Adrenal gland (tissue), 12 donors: ENCODE measurements around the gene BCAT1. TPM values are rescaled to one million over a fixed set of nuclear protein-coding genes. Genes with fewer than 3 reads are reported as not detected.

Source experiments
- DNase-seq, 7 donors: peaks; one replicate each; pipeline ENCODE4 v3.0.0-alpha.2; 2019 to 2020
- H3K27ac ChIP-seq, 5 donors: fragments of 200-600 bp; sonication (generic) in 4 of 5; 1 replicate in 3 of 5; 2 replicates in 2 of 5; pipeline versions ENCODE4 v1.5.1 to v1.8.0; 2016 to 2020; ENCODE audit warnings: mild to moderate bottlenecking in 1 of 5
- H3K27me3 ChIP-seq: fragments of 200-600 bp; 2 replicates; pipeline ENCODE4 v1.8.0; 2021
- H3K36me3 ChIP-seq, 2 donors: fragments of 200-600 bp; replicated peaks in 1 of 2; 1 replicate in 1 of 2; 2 replicates in 1 of 2; pipeline versions ENCODE4 v1.5.1 to v1.8.0; 2018 to 2022
- H3K4me1 ChIP-seq, 2 donors: fragments of 200-600 bp; replicated peaks in 1 of 2; 1 replicate in 1 of 2; 2 replicates in 1 of 2; pipeline versions ENCODE4 v1.5.1 to v1.8.0; 2018 to 2021
- H3K4me3 ChIP-seq, 4 donors: fragments of 200-600 bp; sonication (generic) in 3 of 4; one replicate each; pipeline ENCODE4 v1.5.1; 2016 to 2018
- H3K9me3 ChIP-seq, 3 donors: fragments of 200-600 bp; sonication (generic) in 1 of 3; replicated peaks in 1 of 3; 1 replicate in 2 of 3; 2 replicates in 1 of 3; pipeline versions ENCODE4 v1.5.1 to v1.8.0; 2016 to 2021
- CTCF ChIP-seq, 6 experiments: fragments of 450-650 bp in 4 of 6; fragments of 200-600 bp in 2 of 6; sonication (generic) in 1 of 6; IDR thresholded peaks; 1 replicate in 5 of 6; 2 replicates in 1 of 6; pipeline versions ENCODE4 v1.5.1 to v1.8.0; 2016 to 2021; ENCODE audit warnings: antibody characterized with exemption in 6 of 6, mild to moderate bottlenecking in 2 of 6, moderate library complexity in 1 of 6
- POLR2A ChIP-seq, 2 donors: fragments of 450-650 bp; IDR thresholded peaks; one replicate each; pipeline ENCODE4 v1.6.1; 2017; ENCODE audit warnings: antibody characterized with exemption in 2 of 2, mild to moderate bottlenecking in 2 of 2, moderate library complexity in 1 of 2
- WGBS, 4 donors: extraction: QIAGEN DNeasy Blood & Tissue Kit in 2 of 4; methylation state at CpG; one replicate each; pipeline versions ENCODE4 v1.1.5 to v1.1.7; 2013 to 2017; 5-methylcytosine and 5-hydroxymethylcytosine counted together
- intact Hi-C, 2 donors: fragments of 100-400 bp; cut with DNase I; formaldehyde crosslinking; loops; one replicate each; pipeline versions ENCODE4 v1.14.1 to v1.15.0; 2022 to 2023
- polyA plus RNA-seq, 3 donors: library from polyadenylated mRNA; stranded (reverse); fragments of 200-250 nt in 2 of 3; fragments of 350-450 nt in 1 of 3; fragmentation: Illumina TruSeq in 1 of 3; extraction: RNeasy Lipid Tissue Mini Kit (QIAGEN cat#74804) in 1 of 3; gene quantifications; one replicate each; pipeline ENCODE4 v1.2.3, GENCODE V29; 2013 to 2014
- total RNA-seq, 9 donors: library from RNA; depleted of rRNA in 4 of 9; stranded (reverse); fragments of >200 nt in 4 of 9; fragments of 120-200 nt in 1 of 9; fragmentation: NEBNext Ultra II Directional in 1 of 9; extraction: Animal tissue kit (Norgen Biotek cat#: 25700) in 1 of 9; gene quantifications; one replicate each; pipeline versions ENCODE4 v1.1.0 to v1.2.4, GENCODE V29; 2013 to 2023
- donor health status: healthy with polysubstance abuse.
- donor health status: Bipolar disorder and iron deficiency.
- donor health status: DM: yes; HTN: yes; CAD: no.
- donor health status: DM: no; HTN: no; CAD: no.
- donor health status: DM: no; HTN: no; CAD: no.
- donor health status: DM: yes; HTN: yes; CAD: no.

The BCAT1 gene
- total and polyA plus RNA-seq, 12 donors = 2.1 to 41.5 (median 20.1) TPM

DNA sequence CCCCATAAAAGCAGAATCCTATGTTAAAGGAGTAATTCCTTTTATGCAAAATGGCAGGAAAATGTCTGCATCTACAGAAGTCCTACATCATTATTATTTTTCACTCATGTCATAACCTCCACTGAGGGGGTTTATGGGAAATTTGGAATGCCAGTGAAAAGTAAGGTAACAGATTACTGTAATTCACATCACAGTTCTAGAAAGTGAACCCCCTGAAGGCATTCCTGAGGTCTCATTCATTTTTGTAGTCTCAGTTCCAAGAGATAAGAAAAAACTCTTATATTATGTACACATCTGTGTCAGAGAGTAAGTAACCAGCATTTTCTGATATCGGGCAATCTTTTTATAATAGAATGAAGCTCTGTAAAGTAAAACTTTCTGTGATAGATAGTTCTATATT is 28.8 kb upstream of the BCAT1 start:
- TF ChIP-seq CTCF (IDR thresholded peaks at IDR 0.05) = no peak
- no peak for TF ChIP-seq POLR2A (IDR thresholded peaks at IDR 0.05)
- no peaks in the 10 kb centered on the region for H3K4me1 ChIP-seq
- no peaks in the 10 kb centered on the region for H3K9me3 ChIP-seq
- H3K4me3 ChIP-seq = no peak overlapping the region
- 60 to 75% (median 69%) methylated on average over 1 of the region's 1 CpG for WGBS, 4 donors
- no peak for DNase-seq
- intact Hi-C loops = no loop called here
- no peaks in the 10 kb centered on the region for H3K27me3 ChIP-seq
- no peak overlapping the region for H3K27ac ChIP-seq
- H3K36me3 ChIP-seq = no peaks in the 10 kb centered on the region

DNA sequence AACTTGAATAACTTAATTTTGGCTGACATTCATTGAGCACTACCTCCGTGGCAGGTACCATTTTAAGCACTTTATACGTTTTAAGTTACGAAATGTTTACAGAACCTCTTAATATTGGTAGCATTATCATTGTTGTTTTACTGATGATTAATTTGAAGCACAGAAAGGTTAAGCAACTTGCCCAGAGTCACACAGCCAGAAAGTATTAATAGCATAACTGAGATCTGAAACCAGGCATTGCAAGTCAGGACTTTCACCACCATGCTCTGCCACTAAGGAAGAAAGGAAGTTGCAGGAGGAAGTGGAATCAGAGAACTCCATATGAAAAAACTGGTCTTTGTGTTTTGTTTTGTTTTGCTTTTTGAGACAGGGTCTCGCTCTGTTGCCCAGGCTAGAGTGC is 28.2 kb upstream of the BCAT1 start:
- no peaks in the 10 kb centered on the region for H3K36me3 ChIP-seq
- H3K9me3 ChIP-seq = no peaks in the 10 kb centered on the region
- H3K4me1 ChIP-seq = no peaks in the 10 kb centered on the region
- no peak for DNase-seq
- no peaks in the 10 kb centered on the region for H3K27me3 ChIP-seq
- no peak overlapping the region for H3K4me3 ChIP-seq
- 49 to 55% (median 52%) methylated on average over 4 of the region's 4 CpGs for WGBS, 4 donors
- TF ChIP-seq CTCF (IDR thresholded peaks at IDR 0.05) (no peak), POLR2A (IDR thresholded peaks at IDR 0.05) (no peak)
- H3K27ac ChIP-seq = no peak overlapping the region
- intact Hi-C loops = no loop called here

DNA sequence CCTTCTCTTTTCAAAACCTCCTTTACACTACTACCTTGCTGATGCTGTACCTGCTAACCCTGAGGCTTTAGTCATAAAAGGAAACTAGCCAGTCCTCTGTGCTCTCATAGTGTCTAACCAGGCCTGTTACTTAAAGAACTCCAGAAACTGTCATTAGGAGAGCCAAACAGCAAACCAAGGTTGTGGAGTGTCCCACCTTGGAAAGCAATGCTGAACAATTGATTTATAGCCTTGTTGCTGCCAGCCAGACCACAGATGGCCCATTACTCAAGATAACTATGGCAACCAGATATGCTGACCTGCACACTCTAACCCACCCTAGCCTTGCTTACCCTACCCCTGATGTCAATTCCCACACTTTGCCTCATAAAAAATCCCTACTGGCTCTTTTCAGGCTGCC is 26.5 kb upstream of the BCAT1 start:
- DNase-seq = no peak
- TF ChIP-seq POLR2A (IDR thresholded peaks at IDR 0.05) = no peak
- no peak for TF ChIP-seq CTCF (IDR thresholded peaks at IDR 0.05)
- H3K27me3 ChIP-seq = no peaks in the 10 kb centered on the region

GRCh38 chr12:24974216-24974615 is 25.3 kb upstream of the BCAT1 start:
- no peak for DNase-seq
- TF ChIP-seq POLR2A (IDR thresholded peaks at IDR 0.05) = no peak
- no peak for TF ChIP-seq CTCF (IDR thresholded peaks at IDR 0.05)
- no peaks in the 10 kb centered on the region for H3K4me1 ChIP-seq
- no peaks in the 10 kb centered on the region for H3K27me3 ChIP-seq
- no peaks in the 10 kb centered on the region for H3K9me3 ChIP-seq
- H3K36me3 ChIP-seq = no peaks in the 10 kb centered on the region
- intact Hi-C loops = no loop called here
- H3K27ac ChIP-seq = no peak overlapping the region
- 72 to 82% (median 81%) methylated on average over 3 of the region's 3 CpGs for WGBS, 4 donors
- no peak overlapping the region for H3K4me3 ChIP-seq

More for the DNA sequence above, 26.5 kb upstream of the BCAT1 start:
- no peak overlapping the region for H3K4me3 ChIP-seq
- intact Hi-C loops = no loop called here
- H3K36me3 ChIP-seq = no peaks in the 10 kb centered on the region
- H3K4me1 ChIP-seq = no peaks in the 10 kb centered on the region
- H3K9me3 ChIP-seq = no peaks in the 10 kb centered on the region
- no peak overlapping the region for H3K27ac ChIP-seq
